ENCODE measurements around the gene ERBB4. TPM values are rescaled to one million over a fixed set of nuclear protein-coding genes. Genes with fewer than 3 reads are reported as not detected.

The ERBB4 gene
- total RNA-seq, 2 experiments from 2014 or later = not detected

DNA sequence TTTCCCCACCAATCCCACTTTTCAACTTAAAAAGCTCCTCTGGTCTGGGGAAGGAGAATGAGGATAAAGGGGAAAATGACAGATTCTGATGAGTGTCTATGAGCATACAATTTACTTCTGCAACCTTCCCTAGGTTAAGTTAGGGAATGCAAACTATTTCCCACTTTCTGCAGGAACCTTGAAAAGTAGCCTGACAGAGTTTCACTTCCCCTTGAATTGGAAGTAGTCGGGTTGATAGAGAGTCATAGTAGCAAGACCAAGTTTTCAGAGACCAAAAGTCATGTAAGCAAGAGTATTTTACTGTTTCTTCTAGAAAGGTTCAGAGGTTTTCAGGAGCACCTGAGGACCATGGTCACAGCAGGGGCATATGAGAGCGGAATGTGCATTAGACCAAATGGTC lies 1167.1 kb downstream of the ERBB4 start:
- Histone ChIP-seq H3K9me3 (ENCODE audit: low read length) (no peaks in the 10 kb centered on the region), H3K4me1 (ENCODE audit: insufficient read depth, low read length, poor library complexity, severe bottlenecking) (peaks cover 41% of the 10 kb centered on the region), H2AFZ (ENCODE audit: low read length) (no peak overlapping the region), H3K36me3 (ENCODE audit: insufficient read depth, low read length) (no peaks in the 10 kb centered on the region), H3K9me2 (ENCODE audit: insufficient read depth, low read length) (no peaks in the 10 kb centered on the region), H3K27ac (ENCODE audit: low read depth, low read length, poor library complexity, severe bottlenecking) (no peak overlapping the region), H3K4me2 (ENCODE audit: low read length) (peak overlapping the region; percentile 12), H4K20me1 (ENCODE audit: insufficient read depth, low read length) (no peaks in the 10 kb centered on the region), H3K4me3 (ENCODE audit: low read depth, low read length, poor library complexity, severe bottlenecking) (no peak overlapping the region), H3K79me2 (ENCODE audit: insufficient read depth, low read depth, low read length) (no peaks in the 10 kb centered on the region)
- intact Hi-C loops (cut with micrococcal nuclease; ENCODE audit: unreplicated experiment) = no loop called here
- POLR2A ChIA-PET = interaction anchor here (0.5 kb wide), 1 partner anchor 37 kb away, joined by 3 read pairs; no protein-coding TSS in a partner anchor
- TF ChIP-seq, protein P1, sequence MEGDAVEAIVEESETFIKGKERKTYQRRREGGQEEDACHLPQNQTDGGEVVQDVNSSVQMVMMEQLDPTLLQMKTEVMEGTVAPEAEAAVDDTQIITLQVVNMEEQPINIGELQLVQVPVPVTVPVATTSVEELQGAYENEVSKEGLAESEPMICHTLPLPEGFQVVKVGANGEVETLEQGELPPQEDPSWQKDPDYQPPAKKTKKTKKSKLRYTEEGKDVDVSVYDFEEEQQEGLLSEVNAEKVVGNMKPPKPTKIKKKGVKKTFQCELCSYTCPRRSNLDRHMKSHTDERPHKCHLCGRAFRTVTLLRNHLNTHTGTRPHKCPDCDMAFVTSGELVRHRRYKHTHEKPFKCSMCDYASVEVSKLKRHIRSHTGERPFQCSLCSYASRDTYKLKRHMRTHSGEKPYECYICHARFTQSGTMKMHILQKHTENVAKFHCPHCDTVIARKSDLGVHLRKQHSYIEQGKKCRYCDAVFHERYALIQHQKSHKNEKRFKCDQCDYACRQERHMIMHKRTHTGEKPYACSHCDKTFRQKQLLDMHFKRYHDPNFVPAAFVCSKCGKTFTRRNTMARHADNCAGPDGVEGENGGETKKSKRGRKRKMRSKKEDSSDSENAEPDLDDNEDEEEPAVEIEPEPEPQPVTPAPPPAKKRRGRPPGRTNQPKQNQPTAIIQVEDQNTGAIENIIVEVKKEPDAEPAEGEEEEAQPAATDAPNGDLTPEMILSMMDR (conservative IDR thresholded peaks at IDR 0.05; ENCODE audit: low read length) = no peak
- TF ChIP-seq EZH2phosphoT487 (IDR thresholded peaks at IDR 0.05; ENCODE audit: borderline replicate concordance, low read depth, low read length) = no peak
- peak; percentile 14 for DNase-seq (ENCODE audit: low spot score)
- no TSS peak for BruUV-seq (replicated peaks)
- CTCF ChIA-PET (ENCODE audit: unreplicated experiment) = no interaction called here

DNA sequence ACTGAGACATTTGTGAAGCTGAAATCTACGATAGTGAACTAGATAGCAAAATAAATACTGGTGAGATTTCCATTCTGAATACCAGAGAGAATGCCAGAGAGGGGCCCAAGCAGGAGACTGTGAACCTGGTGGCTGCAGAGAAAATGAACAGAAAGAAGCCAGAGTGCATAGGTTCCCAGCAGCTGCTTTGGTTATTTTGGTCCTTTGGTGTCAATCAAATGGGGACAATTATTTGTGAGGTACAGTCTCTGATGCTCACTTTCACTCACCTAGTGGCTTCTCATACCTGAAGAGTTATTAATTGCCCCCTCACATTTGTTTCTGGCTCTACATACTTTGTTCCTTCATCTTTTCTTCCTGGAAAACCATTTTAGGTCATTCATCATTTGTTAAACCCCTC lies 1170.1 kb downstream of the ERBB4 start:
- H2AFZ ChIP-seq (ENCODE audit: low read length) = peak overlapping the region; percentile 83
- no peak for DNase-seq (ENCODE audit: low spot score)
- peak overlapping the region; percentile 37; the same call in 1 of the 2 replicates for H3K4me2 ChIP-seq (ENCODE audit: low read length)
- H4K20me1 ChIP-seq (ENCODE audit: insufficient read depth, low read length) = no peaks in the 10 kb centered on the region
- no peaks in the 10 kb centered on the region for H3K9me2 ChIP-seq (ENCODE audit: insufficient read depth, low read length)
- H3K79me2 ChIP-seq (ENCODE audit: insufficient read depth, low read depth, low read length) = no peaks in the 10 kb centered on the region
- no peak overlapping the region for H3K27ac ChIP-seq (ENCODE audit: low read depth, low read length, poor library complexity, severe bottlenecking)
- H3K4me3 ChIP-seq (ENCODE audit: low read depth, low read length, poor library complexity, severe bottlenecking) = no peak overlapping the region
- H3K36me3 ChIP-seq (ENCODE audit: insufficient read depth, low read length) = no peaks in the 10 kb centered on the region
- no TSS peak for BruUV-seq (replicated peaks)
- peaks cover 67% of the 10 kb centered on the region for H3K4me1 ChIP-seq (ENCODE audit: insufficient read depth, low read length, poor library complexity, severe bottlenecking)
- ChIA-PET CTCF (ENCODE audit: unreplicated experiment) (no interaction called here), POLR2A (interaction anchor here (0.6 to 1.1 kb wide), 4 partner anchors 10 to 1701 kb away, joined by 3 to 4 read pairs (median 4); no protein-coding TSS in a partner anchor)
- TF ChIP-seq, protein P1 (conservative IDR thresholded peaks at IDR 0.05; ENCODE audit: low read length) = no peak
- no peak for TF ChIP-seq EZH2phosphoT487 (IDR thresholded peaks at IDR 0.05; ENCODE audit: borderline replicate concordance, low read depth, low read length)
- peaks cover 4% of the 10 kb centered on the region; the same call in 1 of the 2 replicates for H3K9me3 ChIP-seq (ENCODE audit: low read length)
- intact Hi-C loops (cut with micrococcal nuclease; ENCODE audit: unreplicated experiment) = no loop called here

DNA sequence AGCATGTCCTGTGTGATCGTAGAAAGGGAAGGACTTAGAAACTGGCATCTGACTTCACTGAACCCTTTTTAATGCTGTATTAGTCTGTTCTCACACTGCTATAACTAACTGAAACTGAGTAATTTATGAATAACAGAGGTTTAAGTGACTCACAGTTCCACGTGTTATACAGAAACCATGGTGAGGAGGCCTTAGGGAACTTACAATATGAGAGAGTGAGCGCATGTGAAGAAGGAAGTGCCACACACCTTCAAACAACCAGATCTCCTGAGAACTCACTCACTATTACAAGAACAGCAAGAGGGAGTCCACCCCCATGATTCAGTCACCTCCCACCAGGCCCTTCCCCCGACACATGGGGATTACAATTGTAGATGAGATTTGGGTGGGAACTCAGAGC lies 1170.9 kb downstream of the ERBB4 start:
- CTCF ChIA-PET (ENCODE audit: unreplicated experiment) = no interaction called here
- no TSS peak for BruUV-seq (replicated peaks)
- DNase-seq (ENCODE audit: low spot score) = peak; percentile 19
- Histone ChIP-seq H2AFZ (ENCODE audit: low read length) (peak overlapping the region; percentile 83; the same call in 1 of the 2 replicates), H3K4me3 (ENCODE audit: low read depth, low read length, poor library complexity, severe bottlenecking) (no peak overlapping the region), H3K9me2 (ENCODE audit: insufficient read depth, low read length) (no peaks in the 10 kb centered on the region), H3K4me2 (ENCODE audit: low read length) (peak overlapping the region; percentile 37), H3K27ac (ENCODE audit: low read depth, low read length, poor library complexity, severe bottlenecking) (no peak overlapping the region), H4K20me1 (ENCODE audit: insufficient read depth, low read length) (no peaks in the 10 kb centered on the region), H3K79me2 (ENCODE audit: insufficient read depth, low read depth, low read length) (no peaks in the 10 kb centered on the region), H3K9me3 (ENCODE audit: low read length) (peaks cover 9% of the 10 kb centered on the region; the same call in 1 of the 2 replicates), H3K36me3 (ENCODE audit: insufficient read depth, low read length) (no peaks in the 10 kb centered on the region), H3K4me1 (ENCODE audit: insufficient read depth, low read length, poor library complexity, severe bottlenecking) (peaks cover 68% of the 10 kb centered on the region)
- intact Hi-C loops (cut with micrococcal nuclease; ENCODE audit: unreplicated experiment) = no loop called here
- POLR2A ChIA-PET = interaction anchor here (0.6 to 1.1 kb wide), 2 partner anchors 17 to 1701 kb away, joined by 3 to 4 read pairs; no protein-coding TSS in a partner anchor
- TF ChIP-seq EZH2phosphoT487 (IDR thresholded peaks at IDR 0.05; ENCODE audit: borderline replicate concordance, low read depth, low read length) = no peak
- TF ChIP-seq, protein P1 (conservative IDR thresholded peaks at IDR 0.05; ENCODE audit: low read length) = no peak
